ENCODE results near the gene FBXL15. TPM values are rescaled to one million over a fixed set of nuclear protein-coding genes. Genes with fewer than 3 reads are reported as not detected.
A peak's percentile ranks its signal among the peaks of the same experiment; 100 is the strongest.

FBXL15 gene
- total RNA-seq, 1 donor from 2014 or later = 23.4 TPM

DNA sequence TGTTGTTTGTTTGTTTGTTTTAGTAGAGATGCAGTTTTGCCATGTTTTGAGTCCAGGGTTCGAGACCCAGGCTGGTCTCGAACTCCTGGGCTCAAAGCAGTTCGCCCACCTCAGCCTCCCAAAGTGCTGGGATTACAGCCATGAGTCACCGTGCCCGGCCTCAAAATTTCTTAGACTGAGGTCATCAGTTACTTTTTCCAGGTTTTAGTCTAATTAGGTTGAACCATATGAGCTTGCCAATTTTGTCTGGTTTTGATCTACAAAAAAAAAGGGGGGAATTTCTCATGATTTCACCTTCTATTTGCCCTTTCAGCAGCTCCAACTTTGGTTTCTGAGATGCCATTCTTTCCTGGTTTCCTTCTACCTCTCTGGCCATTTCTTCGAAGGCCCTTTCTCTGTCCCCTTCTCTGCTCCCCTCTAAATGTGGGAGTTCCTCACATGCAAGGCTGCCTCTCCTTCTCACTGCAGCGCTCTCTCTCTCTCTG, 6.2 kb downstream of the FBXL15 start:
- H3K4me3 Mint-ChIP-seq (ENCODE audit: unreplicated experiment) = no peak overlapping the region
- H3K4me1 Mint-ChIP-seq (ENCODE audit: low read depth, unreplicated experiment) = peaks cover 8% of the 10 kb centered on the region
- H3K36me3 Mint-ChIP-seq (ENCODE audit: unreplicated experiment) = no peaks in the 10 kb centered on the region
- no peak for DNase-seq
- H3K27ac Mint-ChIP-seq (ENCODE audit: unreplicated experiment) = no peak overlapping the region
- peaks cover 4% of the 10 kb centered on the region for H3K27me3 Mint-ChIP-seq (ENCODE audit: unreplicated experiment)
- TF ChIP-seq, protein P1, sequence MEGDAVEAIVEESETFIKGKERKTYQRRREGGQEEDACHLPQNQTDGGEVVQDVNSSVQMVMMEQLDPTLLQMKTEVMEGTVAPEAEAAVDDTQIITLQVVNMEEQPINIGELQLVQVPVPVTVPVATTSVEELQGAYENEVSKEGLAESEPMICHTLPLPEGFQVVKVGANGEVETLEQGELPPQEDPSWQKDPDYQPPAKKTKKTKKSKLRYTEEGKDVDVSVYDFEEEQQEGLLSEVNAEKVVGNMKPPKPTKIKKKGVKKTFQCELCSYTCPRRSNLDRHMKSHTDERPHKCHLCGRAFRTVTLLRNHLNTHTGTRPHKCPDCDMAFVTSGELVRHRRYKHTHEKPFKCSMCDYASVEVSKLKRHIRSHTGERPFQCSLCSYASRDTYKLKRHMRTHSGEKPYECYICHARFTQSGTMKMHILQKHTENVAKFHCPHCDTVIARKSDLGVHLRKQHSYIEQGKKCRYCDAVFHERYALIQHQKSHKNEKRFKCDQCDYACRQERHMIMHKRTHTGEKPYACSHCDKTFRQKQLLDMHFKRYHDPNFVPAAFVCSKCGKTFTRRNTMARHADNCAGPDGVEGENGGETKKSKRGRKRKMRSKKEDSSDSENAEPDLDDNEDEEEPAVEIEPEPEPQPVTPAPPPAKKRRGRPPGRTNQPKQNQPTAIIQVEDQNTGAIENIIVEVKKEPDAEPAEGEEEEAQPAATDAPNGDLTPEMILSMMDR (IDR thresholded peaks at IDR 0.05; ENCODE audit: partially characterized antibody, unreplicated experiment) = no peak
- peaks cover 2% of the 10 kb centered on the region for H3K9me3 Mint-ChIP-seq (ENCODE audit: unreplicated experiment)

DNA sequence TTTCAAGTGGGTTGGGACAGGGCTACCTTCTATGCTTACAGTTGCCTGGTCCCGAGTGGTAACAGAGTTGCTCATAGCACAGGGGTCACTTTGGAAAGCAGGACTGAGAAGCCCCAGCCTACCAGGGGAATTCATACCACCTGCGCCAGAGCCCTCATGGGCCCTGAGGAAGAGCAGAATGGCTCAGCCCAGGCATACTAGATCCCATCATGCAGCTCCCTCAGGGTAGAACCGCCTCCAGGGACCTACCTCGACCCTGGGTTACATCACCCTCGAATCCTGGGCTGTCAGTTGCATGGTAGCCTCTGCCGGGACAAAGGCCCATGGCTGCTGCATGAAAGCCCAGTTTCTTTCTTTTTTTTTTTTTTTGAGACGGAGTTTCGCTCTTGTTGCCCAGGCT, 8.8 kb downstream of the FBXL15 start:
- no peak overlapping the region for H3K27ac Mint-ChIP-seq (ENCODE audit: unreplicated experiment)
- H3K4me1 Mint-ChIP-seq (ENCODE audit: low read depth, unreplicated experiment) = peaks cover 8% of the 10 kb centered on the region
- TF ChIP-seq, protein P1 (IDR thresholded peaks at IDR 0.05; ENCODE audit: partially characterized antibody, unreplicated experiment) = no peak
- H3K9me3 Mint-ChIP-seq (ENCODE audit: unreplicated experiment) = peaks cover 4% of the 10 kb centered on the region
- H3K36me3 Mint-ChIP-seq (ENCODE audit: unreplicated experiment) = no peaks in the 10 kb centered on the region
- peaks cover 5% of the 10 kb centered on the region for H3K27me3 Mint-ChIP-seq (ENCODE audit: unreplicated experiment)
- H3K4me3 Mint-ChIP-seq (ENCODE audit: unreplicated experiment) = no peak overlapping the region
- no peak for DNase-seq

DNA sequence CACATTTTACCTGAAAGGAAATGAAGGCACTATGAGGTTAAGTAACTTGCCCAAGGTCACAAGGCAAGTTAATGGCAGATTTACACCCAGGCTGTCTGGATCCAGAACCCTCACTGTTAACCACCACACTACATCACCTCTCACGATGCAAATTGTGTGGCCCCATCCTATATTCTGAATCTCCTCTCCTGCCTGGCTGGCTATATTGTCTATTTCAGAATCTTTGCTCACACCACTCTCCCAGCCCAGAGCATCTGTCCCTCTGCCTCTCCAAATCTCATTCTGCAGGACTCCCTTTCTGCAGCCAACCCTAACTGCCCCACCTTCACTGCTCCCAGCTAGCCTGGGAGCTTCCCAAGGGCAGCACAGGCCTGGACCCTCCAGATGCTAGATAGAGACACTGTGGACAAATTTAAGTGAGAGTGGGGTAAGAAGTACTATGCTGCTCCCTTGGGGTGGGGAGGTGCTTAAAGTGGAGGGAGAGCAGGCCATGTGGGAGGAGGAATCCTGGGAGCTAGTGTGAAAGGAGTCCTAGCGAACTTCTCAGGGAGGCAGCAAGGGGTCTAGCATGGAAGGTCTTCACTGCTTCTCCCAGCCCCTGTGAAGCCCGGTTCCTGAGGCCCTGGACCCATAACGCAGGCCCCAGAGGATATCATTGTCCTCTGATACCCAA, 11.0 kb downstream of the FBXL15 start:
- no peaks in the 10 kb centered on the region for H3K36me3 Mint-ChIP-seq (ENCODE audit: unreplicated experiment)
- peak overlapping the region; percentile 97 for H3K27ac Mint-ChIP-seq (ENCODE audit: unreplicated experiment)
- H3K4me3 Mint-ChIP-seq (ENCODE audit: unreplicated experiment) = peak overlapping the region; percentile 98
- DNase-seq = no peak
- H3K9me3 Mint-ChIP-seq (ENCODE audit: unreplicated experiment) = peaks cover 7% of the 10 kb centered on the region
- TF ChIP-seq, protein P1 (IDR thresholded peaks at IDR 0.05; ENCODE audit: partially characterized antibody, unreplicated experiment) = no peak
- H3K4me1 Mint-ChIP-seq (ENCODE audit: low read depth, unreplicated experiment) = peaks cover 8% of the 10 kb centered on the region
- peaks cover 13% of the 10 kb centered on the region for H3K27me3 Mint-ChIP-seq (ENCODE audit: unreplicated experiment)

DNA sequence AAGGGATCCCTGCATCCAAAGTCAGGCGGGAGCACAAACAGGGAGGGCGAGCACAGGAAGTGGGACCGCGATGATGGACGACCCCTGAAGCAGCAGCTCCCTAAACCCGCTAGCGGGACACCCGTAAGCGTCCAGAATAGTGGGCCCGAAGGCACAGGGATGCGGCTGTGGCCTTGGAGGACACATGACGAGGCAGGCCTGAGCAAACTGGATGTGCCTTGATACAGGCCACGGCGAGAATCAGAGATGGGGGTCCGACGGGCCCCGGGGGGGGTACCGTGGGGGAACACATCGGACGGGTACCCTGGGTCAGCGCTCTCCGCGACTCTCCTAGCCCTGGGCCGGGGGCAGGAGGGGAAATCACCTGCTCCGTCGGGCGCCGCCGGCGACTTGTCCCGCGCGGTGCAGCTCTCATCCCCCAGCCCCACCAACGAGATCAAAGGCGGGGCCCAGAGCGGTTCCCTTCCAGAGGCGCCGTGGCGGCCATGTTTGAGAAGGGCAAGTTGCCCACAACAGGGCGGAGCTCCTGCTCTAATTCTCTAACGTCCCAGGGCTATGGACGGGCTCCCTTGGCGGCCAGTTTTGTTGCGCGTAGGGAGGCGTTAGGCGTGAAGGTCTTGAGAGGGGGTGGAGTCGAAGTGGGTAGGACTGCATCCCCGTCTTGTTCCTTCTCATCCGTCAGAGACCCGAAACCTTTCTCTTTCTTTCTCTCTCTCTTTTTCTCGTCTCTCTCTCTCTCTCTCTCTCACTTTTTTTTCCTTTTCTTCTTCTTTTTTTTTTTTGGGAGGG, 11.7 kb downstream of the FBXL15 start, which contains the start of gene CUEDC2:
Gene CUEDC2 (minus strand): TSS at position 413 of the 789 bp plus-strand sequence. CDS start 7,386 bp downstream, outside the sequence.
- Mint-ChIP-seq H3K4me1 (ENCODE audit: low read depth, unreplicated experiment) (peaks cover 8% of the 10 kb centered on the region), H3K4me3 (ENCODE audit: unreplicated experiment) (peak within 1 kb of the TSS; percentile 98), H3K27ac (ENCODE audit: unreplicated experiment) (peak within 1 kb of the TSS; percentile 97), H3K36me3 (ENCODE audit: unreplicated experiment) (no peaks in the 10 kb centered on the region), H3K9me3 (ENCODE audit: unreplicated experiment) (peaks cover 7% of the 10 kb centered on the region), H3K27me3 (ENCODE audit: unreplicated experiment) (peaks cover 15% of the 10 kb centered on the region)
- TF ChIP-seq, protein P1 (IDR thresholded peaks at IDR 0.05; ENCODE audit: partially characterized antibody, unreplicated experiment) = no peak
- peak; percentile 98 for DNase-seq
